LNCAP (cell line): ENCODE measurements around the gene TSPAN15.

Experiments used
- TF ChIP-seq, protein P1 (sequence below): fragments of 450-650 bp; IDR thresholded peaks from 2 replicates; pipeline ENCODE4 v1.5.1; 2017; ENCODE audit warnings: mild to moderate bottlenecking

Gene TSPAN15

DNA sequence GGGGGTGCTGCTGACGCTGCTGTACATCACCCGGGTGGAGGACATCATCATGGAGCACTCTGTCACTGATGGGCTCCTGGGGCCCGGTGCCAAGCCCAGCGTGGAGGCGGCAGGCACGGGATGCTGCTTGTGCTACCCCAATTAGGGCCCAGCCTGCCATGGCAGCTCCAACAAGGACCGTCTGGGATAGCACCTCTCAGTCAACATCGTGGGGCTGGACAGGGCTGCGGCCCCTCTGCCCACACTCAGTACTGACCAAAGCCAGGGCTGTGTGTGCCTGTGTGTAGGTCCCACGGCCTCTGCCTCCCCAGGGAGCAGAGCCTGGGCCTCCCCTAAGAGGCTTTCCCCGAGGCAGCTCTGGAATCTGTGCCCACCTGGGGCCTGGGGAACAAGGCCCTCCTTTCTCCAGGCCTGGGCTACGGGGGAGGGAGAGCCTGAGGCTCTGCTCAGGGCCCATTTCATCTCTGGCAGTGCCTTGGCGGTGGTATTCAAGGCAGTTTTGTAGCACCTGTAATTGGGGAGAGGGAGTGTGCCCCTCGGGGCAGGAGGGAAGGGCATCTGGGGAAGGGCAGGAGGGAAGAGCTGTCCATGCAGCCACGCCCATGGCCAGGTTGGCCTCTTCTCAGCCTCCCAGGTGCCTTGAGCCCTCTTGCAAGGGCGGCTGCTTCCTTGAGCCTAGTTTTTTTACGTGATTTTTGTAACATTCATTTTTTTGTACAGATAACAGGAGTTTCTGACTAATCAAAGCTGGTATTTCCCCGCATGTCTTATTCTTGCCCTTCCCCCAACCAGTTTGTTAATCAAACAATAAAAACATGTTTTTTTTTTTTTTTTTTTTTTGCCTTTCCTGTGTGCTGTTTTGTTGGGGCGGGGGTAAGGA, 55.8 kb downstream of the TSPAN15 start:
- TF ChIP-seq, protein P1, sequence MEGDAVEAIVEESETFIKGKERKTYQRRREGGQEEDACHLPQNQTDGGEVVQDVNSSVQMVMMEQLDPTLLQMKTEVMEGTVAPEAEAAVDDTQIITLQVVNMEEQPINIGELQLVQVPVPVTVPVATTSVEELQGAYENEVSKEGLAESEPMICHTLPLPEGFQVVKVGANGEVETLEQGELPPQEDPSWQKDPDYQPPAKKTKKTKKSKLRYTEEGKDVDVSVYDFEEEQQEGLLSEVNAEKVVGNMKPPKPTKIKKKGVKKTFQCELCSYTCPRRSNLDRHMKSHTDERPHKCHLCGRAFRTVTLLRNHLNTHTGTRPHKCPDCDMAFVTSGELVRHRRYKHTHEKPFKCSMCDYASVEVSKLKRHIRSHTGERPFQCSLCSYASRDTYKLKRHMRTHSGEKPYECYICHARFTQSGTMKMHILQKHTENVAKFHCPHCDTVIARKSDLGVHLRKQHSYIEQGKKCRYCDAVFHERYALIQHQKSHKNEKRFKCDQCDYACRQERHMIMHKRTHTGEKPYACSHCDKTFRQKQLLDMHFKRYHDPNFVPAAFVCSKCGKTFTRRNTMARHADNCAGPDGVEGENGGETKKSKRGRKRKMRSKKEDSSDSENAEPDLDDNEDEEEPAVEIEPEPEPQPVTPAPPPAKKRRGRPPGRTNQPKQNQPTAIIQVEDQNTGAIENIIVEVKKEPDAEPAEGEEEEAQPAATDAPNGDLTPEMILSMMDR = no peak

DNA sequence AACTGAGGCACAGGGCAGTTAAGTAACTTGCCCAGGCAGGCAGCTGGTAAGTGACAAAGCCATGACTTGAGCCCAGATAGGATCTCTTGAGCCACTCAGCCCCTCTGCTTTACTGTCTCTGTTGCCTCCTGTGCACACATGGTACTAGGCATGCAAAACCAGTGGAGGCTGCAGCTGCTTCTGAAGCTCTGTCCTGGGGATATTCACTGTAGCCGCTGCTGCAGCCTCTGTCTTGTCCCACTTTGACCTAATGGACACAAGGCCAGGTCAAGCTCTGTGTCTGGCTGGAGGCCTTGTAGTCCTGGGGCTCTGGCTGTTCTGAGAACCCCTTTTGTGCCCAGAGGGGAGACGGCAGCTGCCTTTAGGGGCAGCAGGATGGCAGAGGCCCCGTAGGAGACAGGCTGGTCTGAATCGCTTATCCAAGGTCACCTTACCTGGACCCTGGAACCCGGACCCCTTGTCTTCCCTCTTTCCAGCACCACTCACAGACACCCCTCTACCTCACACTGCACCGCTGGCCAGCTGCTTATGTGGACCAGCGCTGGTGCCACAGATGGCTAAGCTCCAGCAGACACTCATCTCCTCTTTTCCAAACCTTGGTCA, 57.6 kb downstream of the TSPAN15 start:
- TF ChIP-seq, protein P1 = no peak

DNA sequence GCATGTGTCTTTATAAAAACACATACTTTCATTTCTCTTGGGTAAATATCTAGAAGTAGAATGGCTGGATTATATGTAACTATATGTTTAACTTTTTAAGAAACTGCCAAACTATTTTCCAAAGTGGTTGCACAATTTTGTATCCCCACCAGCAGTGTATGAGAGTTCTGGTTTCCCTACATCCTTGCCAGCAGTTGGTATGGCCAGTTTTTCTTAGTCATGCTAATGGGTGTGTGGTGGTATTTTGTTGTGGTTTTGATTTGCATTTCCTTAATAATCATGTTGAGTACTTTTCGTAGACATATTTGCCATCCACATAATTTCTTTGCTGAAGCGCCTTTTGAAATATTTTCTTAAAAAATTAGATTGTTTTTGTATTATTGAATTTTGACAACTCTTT, 61.6 kb downstream of the TSPAN15 start:
- TF ChIP-seq, protein P1 = no peak

DNA sequence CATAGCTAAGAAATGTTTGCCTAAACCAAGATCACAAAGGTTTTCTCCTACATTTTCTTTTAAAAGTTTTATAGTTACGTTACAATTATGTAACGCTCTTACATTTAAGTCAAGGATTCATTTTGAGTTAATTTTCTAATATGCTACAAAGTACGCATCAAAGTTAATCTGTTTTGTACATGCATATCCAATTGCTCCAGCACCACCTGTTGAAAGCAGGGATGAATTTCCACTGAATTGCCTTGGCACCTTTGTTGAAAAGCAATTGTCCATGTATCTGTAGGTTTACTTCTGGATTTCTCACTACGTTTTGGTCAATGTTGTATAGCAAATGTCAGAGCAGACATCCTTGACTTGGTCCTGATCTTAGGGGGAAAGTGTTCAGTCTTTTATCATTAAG, 62.4 kb downstream of the TSPAN15 start:
- TF ChIP-seq, protein P1 = no peak; the same call in 1 of the 2 replicates

DNA sequence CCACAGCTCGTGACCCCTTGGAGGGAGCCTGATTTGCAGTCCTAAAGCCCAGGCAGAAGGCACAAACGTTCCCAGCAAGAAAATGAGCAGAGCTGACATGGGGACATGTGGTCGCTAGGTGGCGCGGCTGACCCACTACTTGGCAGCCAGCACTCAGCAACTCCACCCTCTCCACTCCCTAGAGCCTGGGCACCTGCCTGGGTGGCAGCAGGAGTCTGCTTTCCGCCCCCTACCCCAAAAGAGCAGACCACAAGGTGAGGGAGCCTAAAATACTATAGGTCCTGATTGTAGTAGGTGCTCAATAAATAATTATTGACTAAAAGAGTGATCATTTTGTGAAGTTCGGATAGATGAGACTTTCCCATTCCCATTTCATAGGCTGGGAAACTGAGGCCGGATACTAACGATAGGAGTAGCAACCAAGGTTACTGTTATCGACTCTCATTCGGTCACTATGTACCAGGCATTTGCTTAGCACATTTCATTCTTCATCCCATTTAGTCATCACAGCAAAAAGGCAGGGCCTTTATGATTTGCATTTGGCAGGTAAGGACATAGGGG, 64.5 kb downstream of the TSPAN15 start:
- TF ChIP-seq, protein P1 = peak; percentile 84

DNA sequence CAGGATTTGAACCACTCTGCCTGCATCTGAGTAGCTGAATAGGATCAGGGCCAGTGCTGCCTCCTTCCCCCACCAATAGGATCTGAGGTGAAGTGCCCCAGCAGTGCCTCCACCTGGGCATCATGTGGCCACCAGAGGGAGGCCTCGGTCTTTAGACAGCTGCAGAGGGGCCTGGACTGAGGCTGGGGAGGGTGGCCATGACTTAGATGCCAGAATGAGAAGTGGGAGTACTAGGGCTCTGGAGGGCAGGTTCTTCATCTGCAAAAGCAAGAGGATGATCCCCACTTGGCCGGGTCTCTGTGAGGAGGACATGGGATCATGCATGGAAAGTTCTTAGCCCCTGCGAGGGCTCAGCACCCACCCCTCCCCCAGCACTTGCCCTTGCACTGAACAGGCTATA, 65.1 kb downstream of the TSPAN15 start:
- TF ChIP-seq, protein P1 = no peak

DNA sequence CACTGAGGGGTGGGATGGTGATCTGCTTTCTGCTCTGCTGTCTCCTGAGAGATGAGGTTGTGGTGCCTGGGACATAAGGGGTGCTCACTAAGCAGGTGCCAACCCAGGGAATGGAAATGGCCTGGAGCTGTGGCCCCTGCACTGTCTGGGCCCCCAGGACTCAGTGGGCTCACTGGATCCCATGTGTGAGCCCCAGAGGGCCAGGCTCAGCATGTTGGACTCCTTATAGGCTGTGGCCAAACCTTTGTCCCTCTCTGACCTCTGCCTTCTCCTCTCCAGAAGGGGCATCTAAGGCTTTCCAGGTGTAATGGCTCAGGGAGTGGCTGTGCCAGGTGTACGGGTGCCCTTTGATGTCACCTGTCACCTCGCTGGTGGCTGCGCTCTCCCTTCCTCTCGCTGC, 65.5 kb downstream of the TSPAN15 start:
- TF ChIP-seq, protein P1 = no peak
